Spleen (tissue), 7 donors: Measurements from ENCODE around the gene LCE1F.

Source experiments
- POLR2A ChIP-seq, 3 donors: fragments of 450-650 bp; IDR thresholded peaks; one replicate each; pipeline ENCODE4 v1.5.1; 2017; ENCODE audit warnings: antibody characterized with exemption in 3 of 3, mild to moderate bottlenecking in 1 of 3
- TF ChIP-seq, protein P1 (sequence below), 11 experiments: fragments of 200-600 bp in 7 of 11; fragments of 450-650 bp in 4 of 11; sonication (generic) in 4 of 11; IDR thresholded peaks in 8 of 11; conservative IDR thresholded peaks in 3 of 11; 1 replicate in 7 of 11; 2 replicates in 4 of 11; pipeline versions ENCODE4 v1.4.0 to v1.8.0; 2016 to 2021; ENCODE audit warnings: antibody characterized with exemption in 11 of 11, inconsistent platforms in 4 of 11, mild to moderate bottlenecking in 1 of 11
- donor health status: DM: no; HTN: no; CAD: no; lungs with moderate emphysema.
- donor health status: DM: no; HTN: no; CAD: no.
- donor health status: DM: no; HTN: no; CAD: no.

DNA sequence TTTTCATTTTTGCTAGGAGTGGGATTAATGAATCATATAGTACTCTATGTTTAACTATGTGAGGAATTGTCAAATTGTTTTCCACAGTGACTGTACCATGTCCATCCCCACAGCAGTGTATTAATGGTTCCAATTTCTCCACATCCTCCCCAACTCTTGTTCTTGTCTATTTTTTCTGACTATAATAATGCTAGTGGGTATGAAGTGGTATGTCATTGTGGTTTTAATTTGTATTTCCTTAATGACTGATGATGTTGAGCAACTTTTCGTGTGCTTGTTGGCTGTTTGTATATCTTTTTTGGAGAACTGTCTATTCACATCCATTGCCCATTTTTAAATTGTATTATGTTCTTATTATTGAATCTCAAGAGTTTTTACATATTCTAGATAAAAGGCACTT lies 27.1 kb upstream of the LCE1F start:
- TF ChIP-seq, protein P1, sequence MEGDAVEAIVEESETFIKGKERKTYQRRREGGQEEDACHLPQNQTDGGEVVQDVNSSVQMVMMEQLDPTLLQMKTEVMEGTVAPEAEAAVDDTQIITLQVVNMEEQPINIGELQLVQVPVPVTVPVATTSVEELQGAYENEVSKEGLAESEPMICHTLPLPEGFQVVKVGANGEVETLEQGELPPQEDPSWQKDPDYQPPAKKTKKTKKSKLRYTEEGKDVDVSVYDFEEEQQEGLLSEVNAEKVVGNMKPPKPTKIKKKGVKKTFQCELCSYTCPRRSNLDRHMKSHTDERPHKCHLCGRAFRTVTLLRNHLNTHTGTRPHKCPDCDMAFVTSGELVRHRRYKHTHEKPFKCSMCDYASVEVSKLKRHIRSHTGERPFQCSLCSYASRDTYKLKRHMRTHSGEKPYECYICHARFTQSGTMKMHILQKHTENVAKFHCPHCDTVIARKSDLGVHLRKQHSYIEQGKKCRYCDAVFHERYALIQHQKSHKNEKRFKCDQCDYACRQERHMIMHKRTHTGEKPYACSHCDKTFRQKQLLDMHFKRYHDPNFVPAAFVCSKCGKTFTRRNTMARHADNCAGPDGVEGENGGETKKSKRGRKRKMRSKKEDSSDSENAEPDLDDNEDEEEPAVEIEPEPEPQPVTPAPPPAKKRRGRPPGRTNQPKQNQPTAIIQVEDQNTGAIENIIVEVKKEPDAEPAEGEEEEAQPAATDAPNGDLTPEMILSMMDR (IDR thresholded peaks at IDR 0.05 in 8 of 11, conservative IDR thresholded peaks at IDR 0.05 in 3 of 11): no peak
- TF ChIP-seq POLR2A (IDR thresholded peaks at IDR 0.05): no peak
